Measurements from ENCODE around the gene EPHA1.

EPHA1 gene

DNA sequence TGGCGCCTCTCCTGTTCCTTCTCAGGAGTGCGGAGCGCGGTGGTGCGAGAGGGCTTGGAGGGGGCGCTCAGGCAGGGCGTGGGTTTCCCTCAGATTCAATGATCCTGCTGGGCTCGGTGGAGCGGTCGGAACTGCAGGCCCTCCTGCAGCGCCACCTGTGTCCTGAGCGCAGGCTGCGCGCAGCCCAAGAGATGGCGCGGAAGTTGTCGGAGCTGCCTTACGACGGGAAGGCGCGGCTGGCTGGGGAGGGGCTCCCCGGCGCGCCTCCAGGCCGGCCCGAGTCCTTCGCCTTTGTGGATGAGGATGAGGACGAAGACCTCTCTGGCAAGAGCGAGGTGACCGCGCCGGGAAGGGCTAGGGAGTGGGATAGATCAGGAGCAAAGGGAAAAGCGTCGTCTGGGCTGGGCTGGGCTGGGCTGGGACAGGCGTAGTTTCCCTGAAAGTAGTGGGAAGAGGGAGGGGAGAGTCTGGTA lies 63.2 kb downstream of the EPHA1 start:
- no peaks in the 10 kb centered on the region for H3K4me1 ChIP-seq (ENCODE audit: control insufficient read depth, insufficient read depth, low read length)
- no peak overlapping the region for H3K27ac ChIP-seq (ENCODE audit: extremely low read depth, low read depth, low read length)
- H3K9me3 ChIP-seq (ENCODE audit: control insufficient read depth, insufficient read depth, low read depth, low read length) = no peaks in the 10 kb centered on the region
- POLR2A ChIA-PET = interaction anchor here (1.2 kb wide), 1 partner anchor 35 kb away, joined by 4 read pairs; no protein-coding TSS in a partner anchor
- H3K36me3 ChIP-seq (ENCODE audit: control insufficient read depth in 2 of 2, insufficient read depth in 1 of 2, low read length in 2 of 2) = no peaks in the 10 kb centered on the region
- CTCF ChIA-PET = interaction anchor here (0.6 to 1.7 kb wide), 16 partner anchors 9 to 1845 kb away, joined by 3 to 25 read pairs (median 4); no protein-coding TSS in a partner anchor
- peak overlapping the region; percentile 15; the same call in 1 of the 2 replicates for H3K4me3 ChIP-seq (ENCODE audit: low read depth, low read length)
- TF ChIP-seq ZNF660 (tag by site-specific recombination; IDR thresholded peaks at IDR 0.05) (no peak), ZNF184 (tag by site-specific recombination; IDR thresholded peaks at IDR 0.05) (no peak), ZNF549 (tag by site-specific recombination; IDR thresholded peaks at IDR 0.05) (no peak), ZBTB1 (tag by site-specific recombination; IDR thresholded peaks at IDR 0.05) (no peak), HOXC10 (CRISPR knock-in tag; IDR thresholded peaks at IDR 0.05) (no peak), SETDB1 (IDR thresholded peaks at IDR 0.05; ENCODE audit: insufficient read length, low read length) (no peak), ZNF529 (tag by site-specific recombination; IDR thresholded peaks at IDR 0.05; ENCODE audit: insufficient replicate concordance) (no peak), ZNF311 (tag by site-specific recombination; IDR thresholded peaks at IDR 0.05; ENCODE audit: borderline replicate concordance) (no peak), ZNF132 (tag by site-specific recombination; IDR thresholded peaks at IDR 0.05; ENCODE audit: borderline replicate concordance) (no peak), ZNF626 (tag by site-specific recombination; IDR thresholded peaks at IDR 0.05) (no peak), KLF9 (tag by site-specific recombination; IDR thresholded peaks at IDR 0.05; ENCODE audit: low read depth) (no peak), KLF8 (tag by site-specific recombination; IDR thresholded peaks at IDR 0.05) (no peak), ZNF558 (tag by site-specific recombination; IDR thresholded peaks at IDR 0.05) (no peak), SCRT2 (tag by site-specific recombination; IDR thresholded peaks at IDR 0.05) (peak; percentile 67), ZIC2 (tag by site-specific recombination; IDR thresholded peaks at IDR 0.05) (peak; percentile 88), ZNF140 (tag by site-specific recombination; IDR thresholded peaks at IDR 0.05) (peak; percentile 99), ZBTB20 (tag by site-specific recombination; IDR thresholded peaks at IDR 0.05) (peak; percentile 54; the same call in 1 of the 2 replicates)
- TF ChIP-seq, protein P1, sequence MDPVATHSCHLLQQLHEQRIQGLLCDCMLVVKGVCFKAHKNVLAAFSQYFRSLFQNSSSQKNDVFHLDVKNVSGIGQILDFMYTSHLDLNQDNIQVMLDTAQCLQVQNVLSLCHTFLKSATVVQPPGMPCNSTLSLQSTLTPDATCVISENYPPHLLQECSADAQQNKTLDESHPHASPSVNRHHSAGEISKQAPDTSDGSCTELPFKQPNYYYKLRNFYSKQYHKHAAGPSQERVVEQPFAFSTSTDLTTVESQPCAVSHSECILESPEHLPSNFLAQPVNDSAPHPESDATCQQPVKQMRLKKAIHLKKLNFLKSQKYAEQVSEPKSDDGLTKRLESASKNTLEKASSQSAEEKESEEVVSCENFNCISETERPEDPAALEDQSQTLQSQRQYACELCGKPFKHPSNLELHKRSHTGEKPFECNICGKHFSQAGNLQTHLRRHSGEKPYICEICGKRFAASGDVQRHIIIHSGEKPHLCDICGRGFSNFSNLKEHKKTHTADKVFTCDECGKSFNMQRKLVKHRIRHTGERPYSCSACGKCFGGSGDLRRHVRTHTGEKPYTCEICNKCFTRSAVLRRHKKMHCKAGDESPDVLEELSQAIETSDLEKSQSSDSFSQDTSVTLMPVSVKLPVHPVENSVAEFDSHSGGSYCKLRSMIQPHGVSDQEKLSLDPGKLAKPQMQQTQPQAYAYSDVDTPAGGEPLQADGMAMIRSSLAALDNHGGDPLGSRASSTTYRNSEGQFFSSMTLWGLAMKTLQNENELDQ (tag by site-specific recombination; IDR thresholded peaks at IDR 0.05; ENCODE audit: low read depth) = no peak
- TF ChIP-seq, protein P2, sequence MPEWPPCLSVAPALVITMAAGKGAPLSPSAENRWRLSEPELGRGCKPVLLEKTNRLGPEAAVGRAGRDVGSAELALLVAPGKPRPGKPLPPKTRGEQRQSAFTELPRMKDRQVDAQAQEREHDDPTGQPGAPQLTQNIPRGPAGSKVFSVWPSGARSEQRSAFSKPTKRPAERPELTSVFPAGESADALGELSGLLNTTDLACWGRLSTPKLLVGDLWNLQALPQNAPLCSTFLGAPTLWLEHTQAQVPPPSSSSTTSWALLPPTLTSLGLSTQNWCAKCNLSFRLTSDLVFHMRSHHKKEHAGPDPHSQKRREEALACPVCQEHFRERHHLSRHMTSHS (tag by site-specific recombination; IDR thresholded peaks at IDR 0.05) = no peak
- TF ChIP-seq, protein P3, sequence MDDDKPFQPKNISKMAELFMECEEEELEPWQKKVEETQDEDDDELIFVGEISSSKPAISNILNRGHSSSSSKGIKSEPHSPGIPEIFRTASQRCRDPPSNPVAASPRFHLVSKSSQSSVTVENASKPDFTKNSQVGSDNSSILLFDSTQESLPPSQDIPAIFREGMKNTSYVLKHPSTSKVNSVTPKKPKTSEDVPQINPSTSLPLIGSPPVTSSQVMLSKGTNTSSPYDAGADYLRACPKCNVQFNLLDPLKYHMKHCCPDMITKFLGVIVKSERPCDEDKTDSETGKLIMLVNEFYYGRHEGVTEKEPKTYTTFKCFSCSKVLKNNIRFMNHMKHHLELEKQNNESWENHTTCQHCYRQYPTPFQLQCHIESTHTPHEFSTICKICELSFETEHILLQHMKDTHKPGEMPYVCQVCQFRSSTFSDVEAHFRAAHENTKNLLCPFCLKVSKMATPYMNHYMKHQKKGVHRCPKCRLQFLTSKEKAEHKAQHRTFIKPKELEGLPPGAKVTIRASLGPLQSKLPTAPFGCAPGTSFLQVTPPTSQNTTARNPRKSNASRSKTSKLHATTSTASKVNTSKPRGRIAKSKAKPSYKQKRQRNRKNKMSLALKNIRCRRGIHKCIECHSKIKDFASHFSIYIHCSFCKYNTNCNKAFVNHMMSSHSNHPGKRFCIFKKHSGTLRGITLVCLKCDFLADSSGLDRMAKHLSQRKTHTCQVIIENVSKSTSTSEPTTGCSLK (tag by site-specific recombination; IDR thresholded peaks at IDR 0.05) = no peak
- TF ChIP-seq, protein P4, sequence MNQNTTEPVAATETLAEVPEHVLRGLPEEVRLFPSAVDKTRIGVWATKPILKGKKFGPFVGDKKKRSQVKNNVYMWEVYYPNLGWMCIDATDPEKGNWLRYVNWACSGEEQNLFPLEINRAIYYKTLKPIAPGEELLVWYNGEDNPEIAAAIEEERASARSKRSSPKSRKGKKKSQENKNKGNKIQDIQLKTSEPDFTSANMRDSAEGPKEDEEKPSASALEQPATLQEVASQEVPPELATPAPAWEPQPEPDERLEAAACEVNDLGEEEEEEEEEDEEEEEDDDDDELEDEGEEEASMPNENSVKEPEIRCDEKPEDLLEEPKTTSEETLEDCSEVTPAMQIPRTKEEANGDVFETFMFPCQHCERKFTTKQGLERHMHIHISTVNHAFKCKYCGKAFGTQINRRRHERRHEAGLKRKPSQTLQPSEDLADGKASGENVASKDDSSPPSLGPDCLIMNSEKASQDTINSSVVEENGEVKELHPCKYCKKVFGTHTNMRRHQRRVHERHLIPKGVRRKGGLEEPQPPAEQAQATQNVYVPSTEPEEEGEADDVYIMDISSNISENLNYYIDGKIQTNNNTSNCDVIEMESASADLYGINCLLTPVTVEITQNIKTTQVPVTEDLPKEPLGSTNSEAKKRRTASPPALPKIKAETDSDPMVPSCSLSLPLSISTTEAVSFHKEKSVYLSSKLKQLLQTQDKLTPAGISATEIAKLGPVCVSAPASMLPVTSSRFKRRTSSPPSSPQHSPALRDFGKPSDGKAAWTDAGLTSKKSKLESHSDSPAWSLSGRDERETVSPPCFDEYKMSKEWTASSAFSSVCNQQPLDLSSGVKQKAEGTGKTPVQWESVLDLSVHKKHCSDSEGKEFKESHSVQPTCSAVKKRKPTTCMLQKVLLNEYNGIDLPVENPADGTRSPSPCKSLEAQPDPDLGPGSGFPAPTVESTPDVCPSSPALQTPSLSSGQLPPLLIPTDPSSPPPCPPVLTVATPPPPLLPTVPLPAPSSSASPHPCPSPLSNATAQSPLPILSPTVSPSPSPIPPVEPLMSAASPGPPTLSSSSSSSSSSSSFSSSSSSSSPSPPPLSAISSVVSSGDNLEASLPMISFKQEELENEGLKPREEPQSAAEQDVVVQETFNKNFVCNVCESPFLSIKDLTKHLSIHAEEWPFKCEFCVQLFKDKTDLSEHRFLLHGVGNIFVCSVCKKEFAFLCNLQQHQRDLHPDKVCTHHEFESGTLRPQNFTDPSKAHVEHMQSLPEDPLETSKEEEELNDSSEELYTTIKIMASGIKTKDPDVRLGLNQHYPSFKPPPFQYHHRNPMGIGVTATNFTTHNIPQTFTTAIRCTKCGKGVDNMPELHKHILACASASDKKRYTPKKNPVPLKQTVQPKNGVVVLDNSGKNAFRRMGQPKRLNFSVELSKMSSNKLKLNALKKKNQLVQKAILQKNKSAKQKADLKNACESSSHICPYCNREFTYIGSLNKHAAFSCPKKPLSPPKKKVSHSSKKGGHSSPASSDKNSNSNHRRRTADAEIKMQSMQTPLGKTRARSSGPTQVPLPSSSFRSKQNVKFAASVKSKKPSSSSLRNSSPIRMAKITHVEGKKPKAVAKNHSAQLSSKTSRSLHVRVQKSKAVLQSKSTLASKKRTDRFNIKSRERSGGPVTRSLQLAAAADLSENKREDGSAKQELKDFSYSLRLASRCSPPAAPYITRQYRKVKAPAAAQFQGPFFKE (tag by site-specific recombination; IDR thresholded peaks at IDR 0.05; ENCODE audit: borderline replicate concordance) = no peak
- TF ChIP-seq, protein P5, sequence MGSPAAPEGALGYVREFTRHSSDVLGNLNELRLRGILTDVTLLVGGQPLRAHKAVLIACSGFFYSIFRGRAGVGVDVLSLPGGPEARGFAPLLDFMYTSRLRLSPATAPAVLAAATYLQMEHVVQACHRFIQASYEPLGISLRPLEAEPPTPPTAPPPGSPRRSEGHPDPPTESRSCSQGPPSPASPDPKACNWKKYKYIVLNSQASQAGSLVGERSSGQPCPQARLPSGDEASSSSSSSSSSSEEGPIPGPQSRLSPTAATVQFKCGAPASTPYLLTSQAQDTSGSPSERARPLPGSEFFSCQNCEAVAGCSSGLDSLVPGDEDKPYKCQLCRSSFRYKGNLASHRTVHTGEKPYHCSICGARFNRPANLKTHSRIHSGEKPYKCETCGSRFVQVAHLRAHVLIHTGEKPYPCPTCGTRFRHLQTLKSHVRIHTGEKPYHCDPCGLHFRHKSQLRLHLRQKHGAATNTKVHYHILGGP (tag by site-specific recombination; IDR thresholded peaks at IDR 0.05) = no peak
- TF ChIP-seq, protein P6, sequence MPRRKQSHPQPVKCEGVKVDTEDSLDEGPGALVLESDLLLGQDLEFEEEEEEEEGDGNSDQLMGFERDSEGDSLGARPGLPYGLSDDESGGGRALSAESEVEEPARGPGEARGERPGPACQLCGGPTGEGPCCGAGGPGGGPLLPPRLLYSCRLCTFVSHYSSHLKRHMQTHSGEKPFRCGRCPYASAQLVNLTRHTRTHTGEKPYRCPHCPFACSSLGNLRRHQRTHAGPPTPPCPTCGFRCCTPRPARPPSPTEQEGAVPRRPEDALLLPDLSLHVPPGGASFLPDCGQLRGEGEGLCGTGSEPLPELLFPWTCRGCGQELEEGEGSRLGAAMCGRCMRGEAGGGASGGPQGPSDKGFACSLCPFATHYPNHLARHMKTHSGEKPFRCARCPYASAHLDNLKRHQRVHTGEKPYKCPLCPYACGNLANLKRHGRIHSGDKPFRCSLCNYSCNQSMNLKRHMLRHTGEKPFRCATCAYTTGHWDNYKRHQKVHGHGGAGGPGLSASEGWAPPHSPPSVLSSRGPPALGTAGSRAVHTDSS (tag by site-specific recombination; IDR thresholded peaks at IDR 0.05) = no peak

Measured in HEK293 (cell line).